GM18508 (cell line): ENCODE data around the gene SYNE4.
"Not testable (repeated sequence)": the region's sequence is repeated elsewhere in the genome, so short reads cannot be mapped to it uniquely, and the experiment has no call there.

Experiments
- ATAC-seq: cut with Tn5 transposase; IDR thresholded peaks from one replicate; pipeline ENCODE4 v1.9.1; 2021; ENCODE audit warnings: moderate number of reproducible peaks; ENCODE audit not compliant: insufficient read depth, unreplicated experiment

SYNE4 gene

GRCh38 chr19:35959040-35959967 lies 49.3 kb downstream of the SYNE4 start:
- no peak for ATAC-seq

GRCh38 chr19:35958660-35959039 lies 50.0 kb downstream of the SYNE4 start:
- no peak for ATAC-seq

- ATAC-seq, result not testable (repeated sequence)
These were observed 51.2 kb downstream of the SYNE4 start for GRCh38 chr19:35957411-35957810.

GRCh38 chr19:35955881-35956634 lies 52.6 kb downstream of the SYNE4 start:
- no peak for ATAC-seq
